Suprapubic skin (tissue), 4 donors: ENCODE results near the gene ELMOD1.

ENCODE experiments used
- POLR2A ChIP-seq, 2 donors: fragments of 450-650 bp; IDR thresholded peaks; one replicate each; pipeline ENCODE4 v1.6.1; 2017; ENCODE audit warnings: antibody characterized with exemption in 2 of 2, mild to moderate bottlenecking in 2 of 2, moderate library complexity in 2 of 2
- POLR2AphosphoS5 ChIP-seq, 3 donors: sonication (generic); formaldehyde crosslinking; IDR thresholded peaks; one replicate each; pipeline ENCODE4 v1.6.1; 2017; ENCODE audit warnings: antibody characterized with exemption in 3 of 3
- TF ChIP-seq, protein P1 (sequence below), 2 donors: fragments of 200-600 bp in 1 of 2; fragments of 450-650 bp in 1 of 2; sonication (generic) in 1 of 2; IDR thresholded peaks; one replicate each; pipeline ENCODE4 v1.5.1; 2016 to 2019; ENCODE audit warnings: antibody characterized with exemption in 2 of 2, mild to moderate bottlenecking in 1 of 2, moderate library complexity in 1 of 2

DNA sequence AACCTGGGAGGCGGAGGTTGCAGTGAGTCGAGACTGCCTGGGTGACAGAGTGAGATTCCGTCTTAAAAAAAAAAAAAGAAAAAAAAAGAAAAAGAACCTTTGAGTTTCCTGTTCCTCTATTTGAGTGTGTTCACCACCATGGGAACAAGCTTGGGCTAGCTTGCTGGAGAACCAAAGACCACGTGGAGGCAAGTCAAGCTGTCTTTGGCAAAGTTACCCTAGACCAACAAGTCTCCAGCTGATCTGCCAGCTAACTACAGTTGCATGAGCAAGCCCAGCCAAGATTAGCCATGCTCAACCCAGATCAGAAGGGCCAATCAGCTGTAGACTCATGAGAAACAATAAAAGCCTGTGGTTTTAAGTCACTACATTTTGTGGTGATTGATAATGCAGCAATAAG lies 91.2 kb downstream of the ELMOD1 start:
- TF ChIP-seq, protein P1, sequence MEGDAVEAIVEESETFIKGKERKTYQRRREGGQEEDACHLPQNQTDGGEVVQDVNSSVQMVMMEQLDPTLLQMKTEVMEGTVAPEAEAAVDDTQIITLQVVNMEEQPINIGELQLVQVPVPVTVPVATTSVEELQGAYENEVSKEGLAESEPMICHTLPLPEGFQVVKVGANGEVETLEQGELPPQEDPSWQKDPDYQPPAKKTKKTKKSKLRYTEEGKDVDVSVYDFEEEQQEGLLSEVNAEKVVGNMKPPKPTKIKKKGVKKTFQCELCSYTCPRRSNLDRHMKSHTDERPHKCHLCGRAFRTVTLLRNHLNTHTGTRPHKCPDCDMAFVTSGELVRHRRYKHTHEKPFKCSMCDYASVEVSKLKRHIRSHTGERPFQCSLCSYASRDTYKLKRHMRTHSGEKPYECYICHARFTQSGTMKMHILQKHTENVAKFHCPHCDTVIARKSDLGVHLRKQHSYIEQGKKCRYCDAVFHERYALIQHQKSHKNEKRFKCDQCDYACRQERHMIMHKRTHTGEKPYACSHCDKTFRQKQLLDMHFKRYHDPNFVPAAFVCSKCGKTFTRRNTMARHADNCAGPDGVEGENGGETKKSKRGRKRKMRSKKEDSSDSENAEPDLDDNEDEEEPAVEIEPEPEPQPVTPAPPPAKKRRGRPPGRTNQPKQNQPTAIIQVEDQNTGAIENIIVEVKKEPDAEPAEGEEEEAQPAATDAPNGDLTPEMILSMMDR (IDR thresholded peaks at IDR 0.05), result no peak
- TF ChIP-seq POLR2AphosphoS5 (IDR thresholded peaks at IDR 0.05) (no peak), POLR2A (IDR thresholded peaks at IDR 0.05) (no peak)
